H9 (cell line): ENCODE measurements around the gene EPB41L1. TPM values are rescaled to one million over a fixed set of nuclear protein-coding genes. Genes with fewer than 3 reads are reported as not detected.

Experiments
- DNase-seq: peaks from one replicate; pipeline ENCODE4 v3.0.0-alpha.2; 2017
- H2AFZ ChIP-seq: one replicate; pipeline ENCODE4 v1.6.1; 2013; ENCODE audit warnings: mild to moderate bottlenecking, low read length, control low read depth, moderate library complexity
- H2AK5ac ChIP-seq: 2 replicates; pipeline ENCODE4 v1.6.1; 2013; ENCODE audit warnings: low read length, control low read depth, mixed read lengths; ENCODE audit not compliant: insufficient read length
- H2BK120ac ChIP-seq: one replicate; pipeline ENCODE4 v1.6.1; 2013; ENCODE audit warnings: low read depth, mild to moderate bottlenecking, low read length, control low read depth, inconsistent platforms; ENCODE audit not compliant: poor library complexity, severe bottlenecking
- H2BK12ac ChIP-seq: 2 replicates; pipeline ENCODE4 v1.6.1; 2013; ENCODE audit warnings: low read length, control low read depth, mixed read lengths, low read depth; ENCODE audit not compliant: insufficient read length
- H2BK15ac ChIP-seq: 2 replicates; pipeline ENCODE4 v1.6.1; 2013; ENCODE audit warnings: low read depth, low read length, control low read depth
- H2BK20ac ChIP-seq: one replicate; pipeline ENCODE4 v1.6.1; 2013; ENCODE audit warnings: low read depth, mild to moderate bottlenecking, low read length, control low read depth, inconsistent platforms; ENCODE audit not compliant: poor library complexity, severe bottlenecking
- H2BK5ac ChIP-seq: 2 replicates; pipeline ENCODE4 v1.6.1; 2013; ENCODE audit warnings: low read length, control low read depth, mixed read lengths; ENCODE audit not compliant: insufficient read length
- H3K14ac ChIP-seq: 2 replicates; pipeline ENCODE4 v1.6.1; 2013; ENCODE audit warnings: low read length, control low read depth; ENCODE audit not compliant: insufficient read depth
- H3K18ac ChIP-seq: 2 replicates; pipeline ENCODE4 v1.6.1; 2013; ENCODE audit warnings: low read depth, mild to moderate bottlenecking, mixed read lengths, low read length, control low read depth; ENCODE audit not compliant: insufficient read length
- H3K23ac ChIP-seq: 2 replicates; pipeline ENCODE4 v1.6.1; 2013; ENCODE audit warnings: low read length, control low read depth, mixed read lengths, low read depth; ENCODE audit not compliant: insufficient read length
- H3K23me2 ChIP-seq: 2 replicates; pipeline ENCODE4 v1.6.1; 2013; ENCODE audit warnings: low read depth, mild to moderate bottlenecking, mixed read lengths, low read length, control low read depth; ENCODE audit not compliant: insufficient read length, poor library complexity, severe bottlenecking
- H3K27ac ChIP-seq: 2 replicates; pipeline ENCODE4 v1.5.1; 2013; ENCODE audit warnings: low read length, control low read depth, mixed read lengths, low read depth; ENCODE audit not compliant: insufficient read length
- H3K27me3 ChIP-seq: 2 replicates; pipeline ENCODE4 v1.6.1; 2013; ENCODE audit warnings: low read length, control low read depth, inconsistent platforms; ENCODE audit not compliant: insufficient read depth
- H3K4ac ChIP-seq: 2 replicates; pipeline ENCODE4 v1.6.1; 2013; ENCODE audit warnings: low read depth, mild to moderate bottlenecking, control low read depth, inconsistent platforms, low read length, moderate library complexity
- H3K4me1 ChIP-seq: 2 replicates; pipeline ENCODE4 v1.6.1; 2013; ENCODE audit warnings: low read length, control low read depth, inconsistent platforms; ENCODE audit not compliant: insufficient read depth
- H3K4me2 ChIP-seq: 2 replicates; pipeline ENCODE4 v1.6.1; 2013; ENCODE audit warnings: low read length, control low read depth, mixed read lengths; ENCODE audit not compliant: insufficient read length, insufficient read depth
- H3K56ac ChIP-seq: 2 replicates; pipeline ENCODE4 v1.6.1; 2013; ENCODE audit warnings: low read depth, mild to moderate bottlenecking, mixed read lengths, low read length, control low read depth; ENCODE audit not compliant: insufficient read length
- H3K79me1 ChIP-seq: 2 replicates; pipeline ENCODE4 v1.6.1; 2013; ENCODE audit warnings: low read depth, mild to moderate bottlenecking, moderate library complexity, low read length, control low read depth, inconsistent platforms; ENCODE audit not compliant: insufficient read depth, poor library complexity, severe bottlenecking
- H3K79me2 ChIP-seq: 2 replicates; pipeline ENCODE4 v1.6.1; 2013; ENCODE audit warnings: low read length, control low read depth, inconsistent platforms; ENCODE audit not compliant: insufficient read depth
- H3K9ac ChIP-seq: 2 replicates; pipeline ENCODE4 v1.6.1; 2013; ENCODE audit warnings: low read length, control low read depth, mixed read lengths; ENCODE audit not compliant: insufficient read length; ENCODE audit errors: extremely low read depth
- H3K9me3 ChIP-seq: one replicate; pipeline ENCODE4 v1.6.1; 2013; ENCODE audit warnings: low read depth, low read length, inconsistent platforms; ENCODE audit not compliant: control insufficient read depth
- H3T11ph ChIP-seq: one replicate; pipeline ENCODE4 v1.6.1; 2013; ENCODE audit warnings: mild to moderate bottlenecking, low read length, control low read depth, inconsistent platforms
- H4K20me1 ChIP-seq: one replicate; pipeline ENCODE4 v1.6.1; 2013; ENCODE audit not compliant: control insufficient read depth, insufficient read length, insufficient read depth
- H4K5ac ChIP-seq: 2 replicates; pipeline ENCODE4 v1.6.1; 2013; ENCODE audit warnings: low read depth, mild to moderate bottlenecking, mixed read lengths, low read length, control low read depth; ENCODE audit not compliant: insufficient read length
- H4K8ac ChIP-seq: replicated peaks from 2 replicates; pipeline ENCODE4 v1.6.1; 2013; ENCODE audit warnings: low read length, control low read depth, mixed read lengths, low read depth; ENCODE audit not compliant: insufficient read length
- H4K91ac ChIP-seq: 2 replicates; pipeline ENCODE4 v1.6.1; 2013; ENCODE audit warnings: low read depth, mild to moderate bottlenecking, moderate library complexity, mixed read lengths, low read length, control low read depth; ENCODE audit not compliant: insufficient read length
- H3K27ac Mint-ChIP-seq, 3 experiments: 2 replicates in 2 of 3; 3 replicates in 1 of 3; pipeline ENCODE4 v1.8.0; 2020 to 2021; ENCODE audit warnings: mixed read lengths in 3 of 3, mild to moderate bottlenecking in 1 of 3, moderate library complexity in 1 of 3
- H3K27me3 Mint-ChIP-seq: 2 replicates; pipeline ENCODE4 v1.8.0; 2021; ENCODE audit warnings: low read depth, mild to moderate bottlenecking, moderate library complexity, mixed read lengths
- H3K36me3 Mint-ChIP-seq, 3 experiments: 2 replicates in 2 of 3; 3 replicates in 1 of 3; pipeline ENCODE4 v1.8.0; 2020 to 2021; ENCODE audit warnings: low read depth in 3 of 3, mixed read lengths in 3 of 3; ENCODE audit not compliant: insufficient read depth in 1 of 3
- H3K4me1 Mint-ChIP-seq, 2 experiments: 2 replicates each; pipeline ENCODE4 v1.8.0; 2020; ENCODE audit warnings: mixed read lengths in 2 of 2
- H3K4me3 Mint-ChIP-seq, 2 experiments: 2 replicates in 1 of 2; 3 replicates in 1 of 2; pipeline ENCODE4 v1.8.0; 2020 to 2021; ENCODE audit warnings: mild to moderate bottlenecking in 2 of 2, mixed read lengths in 2 of 2, moderate library complexity in 1 of 2
- H3K9me3 Mint-ChIP-seq, 2 experiments: 2 replicates in 1 of 2; 3 replicates in 1 of 2; pipeline ENCODE4 v1.8.0; 2020; ENCODE audit warnings: mild to moderate bottlenecking in 2 of 2, mixed read lengths in 2 of 2, moderate library complexity in 1 of 2
- CTCF ChIP-seq: fragments of 200-600 bp; sonication (generic); conservative IDR thresholded peaks from 3 replicates; pipeline ENCODE4 v1.8.0; 2021; ENCODE audit warnings: antibody characterized with exemption, mild to moderate bottlenecking
- WGBS: extraction: QIAGEN DNeasy Blood & Tissue Kit; methylation state at CpG from one replicate; pipeline ENCODE4 v1.1.7; 2013; ENCODE audit warnings: missing lambda C conversion rate, low lambda C conversion rate, mixed read lengths; ENCODE audit not compliant: insufficient read length; ENCODE audit errors: extremely low coverage; 5-methylcytosine and 5-hydroxymethylcytosine counted together
- total RNA-seq: library from RNA; stranded (reverse); gene quantifications from 2 replicates; pipeline ENCODE4 v1.2.1, GENCODE V29; 2021

Gene EPB41L1
- total RNA-seq, 1 experiment from 2014 or later, result 31.1 TPM

- no peak overlapping the region for H2BK5ac ChIP-seq
- no peak overlapping the region for H3K9ac ChIP-seq
- no peak overlapping the region for H4K91ac ChIP-seq
- H3K4ac ChIP-seq, result no peak overlapping the region
- H4K5ac ChIP-seq, result no peak overlapping the region
- no peak for TF ChIP-seq CTCF
- H2BK15ac ChIP-seq, result no peak overlapping the region
- H3K27ac ChIP-seq, result no peak overlapping the region
- H3K23ac ChIP-seq, result no peak overlapping the region
- H3K79me2 ChIP-seq, result no peaks in the 10 kb centered on the region
- no peak overlapping the region for H3K18ac ChIP-seq
- no peaks in the 10 kb centered on the region for H3K27me3 ChIP-seq
- DNase-seq, result no peak
- Mint-ChIP-seq H3K36me3 (peaks cover 0 to 6% (median 2%) of the 10 kb centered on the region in 3 experiments; a peak in 2 of 7 replicates), H3K4me3 (no peak overlapping the region), H3K4me1 (peaks cover 2 to 13% of the 10 kb centered on the region in 2 experiments; a peak in 2 of 4 replicates), H3K27ac (no peak overlapping the region), H3K27me3 (no peaks in the 10 kb centered on the region), H3K9me3 (no peaks in the 10 kb centered on the region)
- no peaks in the 10 kb centered on the region for H3K23me2 ChIP-seq
- no peaks in the 10 kb centered on the region for H3K79me1 ChIP-seq
- no peak overlapping the region for H3K56ac ChIP-seq
- H2AK5ac ChIP-seq, result no peak overlapping the region
- no peaks in the 10 kb centered on the region for H4K20me1 ChIP-seq
- no peak overlapping the region for H3T11ph ChIP-seq
- no peak overlapping the region for H2AFZ ChIP-seq
- no peak overlapping the region for H2BK20ac ChIP-seq
- H3K4me2 ChIP-seq, result no peak overlapping the region
- H3K9me3 ChIP-seq, result no peaks in the 10 kb centered on the region
- no peak overlapping the region for H2BK120ac ChIP-seq
- WGBS, result no CpG with 5 or more reads among the region's 8 CpGs
- H3K4me1 ChIP-seq, result no peaks in the 10 kb centered on the region; the same call in 1 of the 2 replicates
- no peak overlapping the region for H3K14ac ChIP-seq
- no peak overlapping the region for H2BK12ac ChIP-seq
- H4K8ac ChIP-seq, result no peak overlapping the region
Measured at GRCh38 chr20:36181934-36182603, 27.5 kb downstream of the EPB41L1 start.
